Stimulated activated CD4-positive, alpha-beta T cell treated with anti-CD3 and anti-CD28 coated beads, Interleukin-12 subunit alpha, Interleukin-12 subunit beta, amount 100 ng/mL, for 48 hours (primary cell): ENCODE data around the gene TLR4.

Experiments used
- DNase-seq, 3 donors: peaks; one replicate each; pipeline ENCODE4 v3.0.0-alpha.2; 2020; ENCODE audit warnings: low read depth in 2 of 3, low spot score in 1 of 3

Gene TLR4

GRCh38 chr9:117704024-117704575 lies at the start of gene TLR4:
Gene TLR4, plus strand, starts transcription at chr9:117704403. Its CDS starts 70 bp downstream, at chr9:117704473.
- no peak for DNase-seq

- DNase-seq, result no peak
Observed at GRCh38 chr9:117656002-117656401, 48.2 kb upstream of the TLR4 start.

- DNase-seq, result no peak
Observed at GRCh38 chr9:117662651-117663050, 41.6 kb upstream of the TLR4 start.

- DNase-seq, result no peak
Observed at GRCh38 chr9:117664419-117664818, 39.8 kb upstream of the TLR4 start.

- no peak for DNase-seq
Observed at GRCh38 chr9:117665601-117666385, 38.4 kb upstream of the TLR4 start.

GRCh38 chr9:117671468-117671867 lies 32.7 kb upstream of the TLR4 start:
- no peak for DNase-seq

- DNase-seq, result no peak
Observed at GRCh38 chr9:117672369-117672768, 31.8 kb upstream of the TLR4 start.

GRCh38 chr9:117677572-117677971 lies 26.6 kb upstream of the TLR4 start:
- DNase-seq, result no peak

- DNase-seq, result no peak
Observed at GRCh38 chr9:117678871-117679270, 25.3 kb upstream of the TLR4 start.

GRCh38 chr9:117679416-117679815 lies 24.8 kb upstream of the TLR4 start:
- DNase-seq, result no peak

- no peak for DNase-seq
Observed at GRCh38 chr9:117681888-117682287, 22.3 kb upstream of the TLR4 start.

- DNase-seq, result no peak
Observed at GRCh38 chr9:117682955-117683710, 21.1 kb upstream of the TLR4 start.

- DNase-seq, result no peak
Observed at GRCh38 chr9:117687532-117687931, 16.7 kb upstream of the TLR4 start.

- no peak for DNase-seq
Observed at GRCh38 chr9:117691367-117691766, 12.8 kb upstream of the TLR4 start.

GRCh38 chr9:117696154-117696553 lies 8.0 kb upstream of the TLR4 start:
- no peak for DNase-seq

- DNase-seq, result no peak
Observed at GRCh38 chr9:117697046-117697445, 7.2 kb upstream of the TLR4 start.

- DNase-seq, result no peak
Observed at GRCh38 chr9:117703537-117703936, 666 bp upstream of the TLR4 start.

GRCh38 chr9:117704597-117704996 lies 394 bp downstream of the TLR4 start:
- no peak for DNase-seq

GRCh38 chr9:117705386-117705785 lies 1.2 kb downstream of the TLR4 start:
- DNase-seq, result no peak

- no peak for DNase-seq
Observed at GRCh38 chr9:117706421-117707116, 2.4 kb downstream of the TLR4 start.

GRCh38 chr9:117707561-117707960 lies 3.4 kb downstream of the TLR4 start:
- no peak for DNase-seq

GRCh38 chr9:117709936-117710335 lies 5.7 kb downstream of the TLR4 start:
- DNase-seq, result no peak
